HCT116 (cell line): ENCODE data around the gene TBC1D19. TPM values are rescaled to one million over a fixed set of nuclear protein-coding genes. Genes with fewer than 3 reads are reported as not detected.

ENCODE experiments used
- ATAC-seq: fragments of 200-7000 bp; cut with Tn5 transposase; 2 replicates; pipeline ENCODE4 v1.9.1; 2020; ENCODE audit warnings: mild to moderate bottlenecking, moderate library complexity
- BruUV-seq: library from RNA; stranded (reverse); fragments of 400-500 nt; replicated peaks from 2 replicates; lab custom pipeline; 2021; lab: Mats Ljungman, UMichigan
- CTCF ChIA-PET: fragments of 300-600 bp; sonication (Branson Sonifier 250); formaldehyde crosslinking; loops from one replicate; lab custom pipeline; 2021; ENCODE audit warnings: antibody characterized with exemption; lab: Charles Lee
- POLR2A ChIA-PET: fragments of 300-600, 350-600 bp; sonication (Branson Sonifier 250); formaldehyde crosslinking; loops from one replicate; lab custom pipeline; 2021; ENCODE audit warnings: antibody characterized with exemption; lab: Charles Lee
- RAD21 ChIA-PET, 2 experiments: fragments of 300-600 bp; sonication (Branson Sonifier 250); formaldehyde crosslinking; loops; one replicate each; lab custom pipeline; 2023; ENCODE audit warnings: low total read pairs in 2 of 2; ENCODE audit not compliant: uncharacterized antibody in 2 of 2, unreplicated experiment in 2 of 2, low non-redundant PET in 1 of 2; lab: Charles Lee
- DNase-seq: peaks from one replicate; pipeline ENCODE4 v3.0.0-alpha.2; 2010; ENCODE audit warnings: low read depth, low spot score
- H2AFZ ChIP-seq: fragments of 200-600 bp; shearing (Covaris generic), sonication (generic); 2 replicates; pipeline ENCODE4 v1.6.1; 2017; ENCODE audit warnings: low read depth, mixed run types, mixed read lengths, antibody characterized with exemption, low read length; ENCODE audit not compliant: poor library complexity, severe bottlenecking
- H3K27ac ChIP-seq: 2 replicates; pipeline ENCODE4 v1.5.1; 2012; ENCODE audit warnings: low read depth, low read length
- H3K27me3 ChIP-seq: fragments of 200-600 bp; sonication (generic); 2 replicates; pipeline ENCODE4 v1.6.1; 2016; ENCODE audit warnings: mixed run types, low read length, mixed read lengths; ENCODE audit not compliant: insufficient read depth
- H3K36me3 ChIP-seq, 2 experiments: fragments of 200-500 bp in 1 of 2; fragments of 200-600 bp in 1 of 2; sonication (Bioruptor generic) in 1 of 2; sonication (generic) in 1 of 2; 2 replicates each; pipeline versions ENCODE4 v1.5.1 to v1.6.1; 2014 to 2016; ENCODE audit warnings: low read length in 2 of 2, inconsistent platforms in 1 of 2, mixed read lengths in 1 of 2, mixed run types in 1 of 2; ENCODE audit not compliant: insufficient read depth in 2 of 2, control insufficient read depth in 1 of 2
- H3K4me1 ChIP-seq, 2 experiments: fragments of 200-600 bp in 1 of 2; sonication (generic) in 1 of 2; 2 replicates each; pipeline versions ENCODE4 v1.5.1 to v1.6.1; 2012 to 2017; ENCODE audit warnings: low read length in 2 of 2, inconsistent platforms in 1 of 2, mild to moderate bottlenecking in 1 of 2, mixed read lengths in 1 of 2, mixed run types in 1 of 2, moderate library complexity in 1 of 2; ENCODE audit not compliant: insufficient read depth in 2 of 2, control insufficient read depth in 1 of 2
- H3K4me2 ChIP-seq: fragments of 200-600 bp; sonication (generic); 2 replicates; pipeline ENCODE4 v1.6.1; 2017; ENCODE audit warnings: mixed run types, low read length, mixed read lengths
- H3K4me3 ChIP-seq, 2 experiments: fragments of 200-600 bp in 1 of 2; sonication (generic) in 1 of 2; replicated peaks in 1 of 2; 2 replicates each; pipeline ENCODE4 v1.5.1; 2011 to 2016; ENCODE audit warnings: low read length in 2 of 2, control low read depth in 1 of 2, low read depth in 1 of 2, mild to moderate bottlenecking in 1 of 2, mixed read lengths in 1 of 2, mixed run types in 1 of 2
- H3K79me2 ChIP-seq: fragments of 200-600 bp; sonication (generic); 2 replicates; pipeline ENCODE4 v1.6.1; 2017; ENCODE audit warnings: mild to moderate bottlenecking, mixed run types, low read length, moderate library complexity, mixed read lengths; ENCODE audit not compliant: insufficient read depth
- H3K9ac ChIP-seq: fragments of 200-600 bp; sonication (generic); 2 replicates; pipeline ENCODE4 v1.6.1; 2016; ENCODE audit warnings: low read length, mixed read lengths
- H3K9me2 ChIP-seq: fragments of 200-600 bp; sonication (generic), shearing (Covaris generic); 2 replicates; pipeline ENCODE4 v1.6.1; 2017; ENCODE audit warnings: mixed run types, mild to moderate bottlenecking, moderate library complexity; ENCODE audit not compliant: insufficient read depth
- H3K9me3 ChIP-seq, 2 experiments: fragments of 200-500 bp in 1 of 2; fragments of 200-600 bp in 1 of 2; sonication (Bioruptor generic) in 1 of 2; sonication (generic) in 1 of 2; 2 replicates each; pipeline ENCODE4 v1.6.1; 2014 to 2017; ENCODE audit warnings: low read length in 2 of 2, mixed read lengths in 2 of 2, inconsistent platforms in 1 of 2, low read depth in 1 of 2, mild to moderate bottlenecking in 1 of 2, mixed run types in 1 of 2, moderate library complexity in 1 of 2; ENCODE audit not compliant: control insufficient read depth in 1 of 2, insufficient read depth in 1 of 2
- H4K20me1 ChIP-seq: fragments of 200-600 bp; sonication (generic), shearing (Covaris generic); 2 replicates; pipeline ENCODE4 v1.6.1; 2017; ENCODE audit warnings: mixed run types, mild to moderate bottlenecking, moderate library complexity; ENCODE audit not compliant: insufficient read depth
- CBX3 ChIP-seq: IDR thresholded peaks from 2 replicates; pipeline ENCODE4 v1.6.1; 2012; ENCODE audit warnings: low read depth
- CEBPB ChIP-seq: IDR thresholded peaks from 2 replicates; pipeline ENCODE4 v1.6.1; 2012; ENCODE audit warnings: low read depth
- CTCF ChIP-seq, 3 experiments: fragments of 200-600 bp in 1 of 3; sonication (generic) in 1 of 3; IDR thresholded peaks in 2 of 3; conservative IDR thresholded peaks in 1 of 3; 2 replicates each; pipeline ENCODE4 v1.5.1; 2012 to 2017; ENCODE audit warnings: low read depth in 2 of 3, low read length in 2 of 3, antibody characterized with exemption in 1 of 3, borderline replicate concordance in 1 of 3, control low read depth in 1 of 3, mild to moderate bottlenecking in 1 of 3, mixed read lengths in 1 of 3, mixed run types in 1 of 3, moderate library complexity in 1 of 3; ENCODE audit not compliant: insufficient read depth in 1 of 3
- EGR1 ChIP-seq: IDR thresholded peaks from 2 replicates; pipeline ENCODE4 v1.6.1; 2012; ENCODE audit warnings: low read depth
- ELF1 ChIP-seq: IDR thresholded peaks from 2 replicates; pipeline ENCODE4 v1.6.1; 2012; ENCODE audit warnings: low read depth, borderline replicate concordance
- FOSL1 ChIP-seq: IDR thresholded peaks from 2 replicates; pipeline ENCODE4 v1.6.1; 2012; ENCODE audit warnings: low read depth
- JUND ChIP-seq: IDR thresholded peaks from 2 replicates; pipeline ENCODE4 v1.6.1; 2012
- POLR2A ChIP-seq: IDR thresholded peaks from 2 replicates; pipeline ENCODE4 v1.7.0; 2011; ENCODE audit warnings: borderline replicate concordance; ENCODE audit not compliant: insufficient read depth, insufficient read length; ENCODE audit errors: extremely low read depth
- POLR2AphosphoS5 ChIP-seq: IDR thresholded peaks from 2 replicates; pipeline ENCODE4 v1.6.1; 2011; ENCODE audit warnings: mild to moderate bottlenecking, low read depth, low read length, moderate library complexity
- RAD21 ChIP-seq: IDR thresholded peaks from 2 replicates; pipeline ENCODE4 v1.6.1; 2012; ENCODE audit warnings: low read depth, mild to moderate bottlenecking
- REST ChIP-seq: IDR thresholded peaks from 2 replicates; pipeline ENCODE4 v1.6.1; 2012; ENCODE audit warnings: low read depth
- SIN3A ChIP-seq: IDR thresholded peaks from 2 replicates; pipeline ENCODE4 v1.6.1; 2012; ENCODE audit warnings: low read depth
- SP1 ChIP-seq: IDR thresholded peaks from 2 replicates; pipeline ENCODE4 v1.6.1; 2012; ENCODE audit warnings: low read depth
- SRF ChIP-seq: IDR thresholded peaks from 2 replicates; pipeline ENCODE4 v1.6.1; 2012; ENCODE audit warnings: low read depth
- TCF7L2 ChIP-seq: IDR thresholded peaks from 2 replicates; pipeline ENCODE4 v1.7.0; 2011; ENCODE audit warnings: borderline replicate concordance, inconsistent platforms; ENCODE audit not compliant: insufficient read depth, insufficient read length; ENCODE audit errors: extremely low read depth
- YY1 ChIP-seq: IDR thresholded peaks from 2 replicates; pipeline ENCODE4 v1.6.1; 2011; ENCODE audit warnings: low read length, low read depth, moderate library complexity, mild to moderate bottlenecking; ENCODE audit not compliant: insufficient replicate concordance; ENCODE audit errors: extremely low read depth
- ZFX ChIP-seq: fragments of 450-650 bp; IDR thresholded peaks from 2 replicates; pipeline ENCODE4 v1.6.1; 2017
- ZNF274 ChIP-seq: fragments of 200-500 bp; sonication (Bioruptor generic); IDR thresholded peaks from 2 replicates; pipeline ENCODE4 v1.6.1; 2014; ENCODE audit warnings: mild to moderate bottlenecking, low read depth, low read length, inconsistent platforms
- intact Hi-C: fragments of 100-400 bp; cut with micrococcal nuclease; formaldehyde crosslinking; loops from 2 replicates; pipeline ENCODE4 v1.10.0; 2022
- total RNA-seq: library from RNA; stranded (reverse); gene quantifications from one replicate; pipeline ENCODE4 v1.2.1, GENCODE V29; 2021; ENCODE audit not compliant: unreplicated experiment
- TF ChIP-seq, protein P1 (sequence below): IDR thresholded peaks from 2 replicates; pipeline ENCODE4 v1.6.1; 2011; ENCODE audit warnings: mild to moderate bottlenecking, low read length, moderate library complexity; ENCODE audit not compliant: insufficient replicate concordance; ENCODE audit errors: extremely low read depth
- TF ChIP-seq, protein P2 (sequence below): IDR thresholded peaks from 2 replicates; pipeline ENCODE4 v1.6.1; 2012
- TF ChIP-seq, protein P3 (sequence below): IDR thresholded peaks from 2 replicates; pipeline ENCODE4 v1.6.1; 2012

The TBC1D19 gene
- total RNA-seq, 1 experiment from 2014 or later: 25.4 TPM

GRCh38 chr4:26701786-26702227 is 117.9 kb downstream of the TBC1D19 start:
- H3K9me2 ChIP-seq: no peaks in the 10 kb centered on the region
- H3K4me3 ChIP-seq: peak overlapping the region in 1 of 2 experiments; percentile 4; a peak in 1 of 4 replicates
- intact Hi-C loops: no loop called here
- H4K20me1 ChIP-seq: no peaks in the 10 kb centered on the region
- no peaks in the 10 kb centered on the region for H3K9me3 ChIP-seq
- ChIA-PET POLR2A (no interaction called here), RAD21 (no interaction called here), CTCF (no interaction called here)
- H3K27ac ChIP-seq: peak overlapping the region; percentile 14; the same call in 1 of the 2 replicates
- H2AFZ ChIP-seq: no peak overlapping the region
- peak overlapping the region; percentile 52 for H3K4me2 ChIP-seq
- H3K36me3 ChIP-seq: no peaks in the 10 kb centered on the region
- H3K4me1 ChIP-seq: peaks cover 12 to 22% of the 10 kb centered on the region in 2 experiments; a peak in 2 of 4 replicates
- ATAC-seq: peak; percentile 78
- no peak overlapping the region for H3K9ac ChIP-seq
- no TSS peak for BruUV-seq
- peak; percentile 39 for DNase-seq
- no peaks in the 10 kb centered on the region for H3K79me2 ChIP-seq
- H3K27me3 ChIP-seq: no peaks in the 10 kb centered on the region
- TF ChIP-seq, protein P1, sequence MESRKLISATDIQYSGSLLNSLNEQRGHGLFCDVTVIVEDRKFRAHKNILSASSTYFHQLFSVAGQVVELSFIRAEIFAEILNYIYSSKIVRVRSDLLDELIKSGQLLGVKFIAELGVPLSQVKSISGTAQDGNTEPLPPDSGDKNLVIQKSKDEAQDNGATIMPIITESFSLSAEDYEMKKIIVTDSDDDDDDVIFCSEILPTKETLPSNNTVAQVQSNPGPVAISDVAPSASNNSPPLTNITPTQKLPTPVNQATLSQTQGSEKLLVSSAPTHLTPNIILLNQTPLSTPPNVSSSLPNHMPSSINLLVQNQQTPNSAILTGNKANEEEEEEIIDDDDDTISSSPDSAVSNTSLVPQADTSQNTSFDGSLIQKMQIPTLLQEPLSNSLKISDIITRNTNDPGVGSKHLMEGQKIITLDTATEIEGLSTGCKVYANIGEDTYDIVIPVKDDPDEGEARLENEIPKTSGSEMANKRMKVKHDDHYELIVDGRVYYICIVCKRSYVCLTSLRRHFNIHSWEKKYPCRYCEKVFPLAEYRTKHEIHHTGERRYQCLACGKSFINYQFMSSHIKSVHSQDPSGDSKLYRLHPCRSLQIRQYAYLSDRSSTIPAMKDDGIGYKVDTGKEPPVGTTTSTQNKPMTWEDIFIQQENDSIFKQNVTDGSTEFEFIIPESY: no peak
- TF ChIP-seq POLR2AphosphoS5: no peak
- TF ChIP-seq CEBPB: peak; percentile 66
- peak; percentile 35 for TF ChIP-seq TCF7L2
- TF ChIP-seq SRF: 0 out of 2 replicates have a peak, but pooled peaks have one; percentile 26
- no peak for TF ChIP-seq CBX3
- peak; percentile 47 for TF ChIP-seq SP1
- no peak for TF ChIP-seq YY1
- peak; percentile 48; the same call in 1 of the 2 replicates for TF ChIP-seq SIN3A
- TF ChIP-seq REST: no peak
- TF ChIP-seq, protein P2, sequence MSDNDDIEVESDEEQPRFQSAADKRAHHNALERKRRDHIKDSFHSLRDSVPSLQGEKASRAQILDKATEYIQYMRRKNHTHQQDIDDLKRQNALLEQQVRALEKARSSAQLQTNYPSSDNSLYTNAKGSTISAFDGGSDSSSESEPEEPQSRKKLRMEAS: no peak
- TF ChIP-seq FOSL1: peak; percentile 68
- TF ChIP-seq EGR1: peak; percentile 62; the same call in 1 of the 2 replicates
- no peak for TF ChIP-seq CTCF (IDR thresholded peaks at IDR 0.05 in 2 of 3, conservative IDR thresholded peaks at IDR 0.05 in 1 of 3; ENCODE audit: borderline replicate concordance in 1 of 3, insufficient read depth in 1 of 3, low read depth in 2 of 3, low read length in 2 of 3)
- TF ChIP-seq, protein P3, sequence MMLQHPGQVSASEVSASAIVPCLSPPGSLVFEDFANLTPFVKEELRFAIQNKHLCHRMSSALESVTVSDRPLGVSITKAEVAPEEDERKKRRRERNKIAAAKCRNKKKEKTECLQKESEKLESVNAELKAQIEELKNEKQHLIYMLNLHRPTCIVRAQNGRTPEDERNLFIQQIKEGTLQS: 0 out of 2 replicates have a peak, but pooled peaks have one; percentile 26
- TF ChIP-seq ELF1: no peak
- no peak for TF ChIP-seq RAD21
- TF ChIP-seq ZNF274: no peak
- TF ChIP-seq ZFX: no peak
- TF ChIP-seq JUND: peak; percentile 73
- TF ChIP-seq POLR2A: no peak
